Measurements from ENCODE around the gene PIK3CD.

DNA sequence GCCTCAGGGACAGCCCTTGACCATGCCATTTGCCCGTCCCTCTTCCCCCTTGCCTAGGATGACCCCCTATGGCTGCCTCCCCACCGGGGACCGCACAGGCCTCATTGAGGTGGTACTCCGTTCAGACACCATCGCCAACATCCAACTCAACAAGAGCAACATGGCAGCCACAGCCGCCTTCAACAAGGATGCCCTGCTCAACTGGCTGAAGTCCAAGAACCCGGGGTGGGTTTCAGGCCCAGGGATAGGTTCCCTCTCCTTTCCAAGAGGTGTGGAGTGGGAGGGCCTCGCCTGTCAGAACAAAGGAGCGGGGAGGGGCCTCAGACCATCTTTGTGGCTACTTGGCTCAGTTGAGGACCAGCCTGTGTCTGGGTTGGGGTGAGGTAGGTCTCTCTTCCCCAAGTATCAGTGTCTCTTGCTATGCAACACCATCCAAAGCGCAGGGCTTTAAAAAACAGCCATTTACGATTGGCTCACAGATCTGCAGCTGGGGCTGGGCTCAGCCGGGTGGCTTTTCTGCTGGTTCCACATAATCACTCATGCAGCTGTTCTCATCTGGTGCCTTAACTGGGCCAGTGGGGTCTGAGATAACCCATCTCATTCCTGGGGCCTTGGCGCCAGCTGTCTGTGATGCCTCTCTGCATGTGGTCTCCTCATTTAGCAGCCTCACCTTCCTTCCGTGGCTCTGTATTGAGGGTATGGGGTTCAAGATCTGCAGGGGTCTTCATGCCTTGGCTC lies 71.7 kb downstream of the PIK3CD start:
- TF ChIP-seq POLR2AphosphoS5 (IDR thresholded peaks at IDR 0.05; ENCODE audit: low read depth, low read length) (no peak), TAF1 (IDR thresholded peaks at IDR 0.05; ENCODE audit: borderline replicate concordance, low read depth, low read length) (no peak), POLR2A (IDR thresholded peaks at IDR 0.05; ENCODE audit: low read depth, low read length) (no peak)

Measured in GM12892 (cell line).